GM23338 (cell line): ENCODE measurements around the gene HJV. TPM values are rescaled to one million over a fixed set of nuclear protein-coding genes. Genes with fewer than 3 reads are reported as not detected.

ENCODE experiments used
- ATAC-seq: fragments of 200-7000 bp; cut with Tn5 transposase; 3 replicates; pipeline ENCODE4 v1.9.1; 2020
- DNase-seq: peaks from one replicate; pipeline ENCODE4 v3.0.0-alpha.2; 2015; ENCODE audit warnings: low spot score
- H2AFZ ChIP-seq: fragments of 200-600 bp; sonication (generic); 2 replicates; pipeline ENCODE4 v1.8.0; 2016; ENCODE audit warnings: antibody characterized with exemption, mild to moderate bottlenecking, moderate library complexity
- H3F3A ChIP-seq: fragments of 200-600 bp; sonication (generic); replicated peaks from 2 replicates; pipeline ENCODE4 v1.8.0; 2017; ENCODE audit warnings: antibody characterized with exemption, mixed run types, low read depth
- H3K27ac ChIP-seq: fragments of 200-600 bp; sonication (generic); 2 replicates; pipeline ENCODE4 v1.6.1; 2016; ENCODE audit warnings: low read depth
- H3K27me3 ChIP-seq: fragments of 200-600 bp; sonication (generic); 2 replicates; pipeline ENCODE4 v1.8.0; 2016; ENCODE audit warnings: mild to moderate bottlenecking, mixed run types, moderate library complexity; ENCODE audit not compliant: insufficient read depth
- H3K36me3 ChIP-seq: fragments of 200-600 bp; sonication (generic); 2 replicates; pipeline ENCODE4 v1.8.0; 2016; ENCODE audit warnings: mild to moderate bottlenecking; ENCODE audit not compliant: insufficient read depth
- H3K4me1 ChIP-seq: fragments of 200-600 bp; sonication (generic); 2 replicates; pipeline ENCODE4 v1.8.0; 2016; ENCODE audit warnings: mild to moderate bottlenecking, moderate library complexity; ENCODE audit not compliant: insufficient read depth
- H3K4me2 ChIP-seq: fragments of 200-600 bp; sonication (generic); 2 replicates; pipeline ENCODE4 v1.7.1; 2017; ENCODE audit warnings: mixed run types
- H3K4me3 ChIP-seq: fragments of 200-600 bp; sonication (generic); 2 replicates; pipeline ENCODE4 v1.6.1; 2016; ENCODE audit warnings: mixed run types
- H3K79me2 ChIP-seq: fragments of 200-600 bp; sonication (generic); replicated peaks from 2 replicates; pipeline ENCODE4 v1.8.0; 2017; ENCODE audit warnings: mild to moderate bottlenecking; ENCODE audit not compliant: insufficient read depth
- H3K9me2 ChIP-seq: fragments of 200-600 bp; sonication (generic); 2 replicates; pipeline ENCODE4 v1.8.0; 2017; ENCODE audit not compliant: insufficient read depth
- H4K20me1 ChIP-seq: fragments of 200-600 bp; sonication (generic); replicated peaks from 2 replicates; pipeline ENCODE4 v1.8.0; 2017; ENCODE audit warnings: mild to moderate bottlenecking; ENCODE audit not compliant: insufficient read depth
- H3K27ac Mint-ChIP-seq: 2 replicates; pipeline ENCODE4 v1.8.0; 2020; ENCODE audit warnings: inconsistent platforms, mild to moderate bottlenecking, moderate library complexity, mixed read lengths
- H3K27me3 Mint-ChIP-seq: 3 replicates; pipeline ENCODE4 v1.8.0; 2022; ENCODE audit warnings: low read depth, mild to moderate bottlenecking, moderate library complexity, mixed read lengths, inconsistent platforms; ENCODE audit not compliant: insufficient read depth, poor library complexity
- H3K36me3 Mint-ChIP-seq: 3 replicates; pipeline ENCODE4 v1.8.0; 2021; ENCODE audit warnings: low read depth, mild to moderate bottlenecking, inconsistent platforms, moderate library complexity, mixed read lengths
- H3K4me1 Mint-ChIP-seq: 3 replicates; pipeline ENCODE4 v1.8.0; 2020; ENCODE audit warnings: mild to moderate bottlenecking, inconsistent platforms, mixed read lengths
- H3K4me3 Mint-ChIP-seq: 3 replicates; pipeline ENCODE4 v1.8.0; 2021; ENCODE audit warnings: moderate library complexity, mild to moderate bottlenecking, inconsistent platforms, mixed read lengths
- H3K9me3 Mint-ChIP-seq: 3 replicates; pipeline ENCODE4 v1.8.0; 2020; ENCODE audit warnings: moderate library complexity, mild to moderate bottlenecking, inconsistent platforms, mixed read lengths
- CREB1 ChIP-seq: fragments of 250-450 bp; sonication (Bioruptor Pico); IDR thresholded peaks from 2 replicates; pipeline ENCODE4 v1.5.0; 2020; ENCODE audit warnings: low read depth, mild to moderate bottlenecking, moderate library complexity
- EZH2 ChIP-seq: fragments of 200-600 bp; sonication (generic); IDR thresholded peaks from one replicate; pipeline ENCODE4 v1.8.0; 2017; ENCODE audit warnings: antibody characterized with exemption, mild to moderate bottlenecking, low read depth; ENCODE audit not compliant: unreplicated experiment
- EZH2phosphoT487 ChIP-seq: fragments of 200-600 bp; sonication (generic); IDR thresholded peaks from one replicate; pipeline ENCODE4 v1.8.1; 2018; ENCODE audit warnings: antibody characterized with exemption; ENCODE audit not compliant: unreplicated experiment
- JUNB ChIP-seq: IDR thresholded peaks from one replicate; pipeline ENCODE4 v1.6.1; 2016; ENCODE audit warnings: antibody characterized with exemption; ENCODE audit not compliant: unreplicated experiment
- NANOG ChIP-seq: IDR thresholded peaks from 2 replicates; pipeline ENCODE4 v1.6.1; 2016; ENCODE audit warnings: antibody characterized with exemption, borderline replicate concordance
- POLR2AphosphoS5 ChIP-seq: IDR thresholded peaks from 2 replicates; pipeline ENCODE4 v1.6.1; 2016; ENCODE audit warnings: antibody characterized with exemption, low read depth
- REST ChIP-seq: IDR thresholded peaks from one replicate; pipeline ENCODE4 v1.6.1; 2018; ENCODE audit warnings: antibody characterized with exemption; ENCODE audit not compliant: unreplicated experiment
- STAT1 ChIP-seq: IDR thresholded peaks from one replicate; pipeline ENCODE4 v1.6.1; 2016; ENCODE audit warnings: antibody characterized with exemption; ENCODE audit not compliant: unreplicated experiment
- ZNF114 ChIP-seq: fragments of 250-450 bp; sonication (Bioruptor Pico); IDR thresholded peaks from 2 replicates; pipeline ENCODE4 v1.5.0; 2020; ENCODE audit warnings: mild to moderate bottlenecking, moderate library complexity
- ZNF331 ChIP-seq: fragments of 250-450 bp; sonication (Bioruptor Pico); IDR thresholded peaks from 2 replicates; pipeline ENCODE4 v1.5.0; 2020; ENCODE audit warnings: low read depth, mild to moderate bottlenecking, moderate library complexity
- polyA plus RNA-seq: library from polyadenylated mRNA; unstranded; fragments of >200 nt; fragmentation: Nextera tagmentation; extraction: Ambion mirVana; gene quantifications from 2 replicates; pipeline ENCODE4 v1.2.1, GENCODE V29; 2016
- total RNA-seq: library from RNA; depleted of rRNA; stranded (reverse); fragments of >200 nt; shearing (Covaris generic); gene quantifications from 2 replicates; pipeline ENCODE4 v1.2.3, GENCODE V29; 2014
- TF ChIP-seq, protein P1 (sequence below): fragments of 250-450 bp; sonication (Bioruptor Pico); IDR thresholded peaks from 2 replicates; pipeline ENCODE4 v1.5.0; 2020; ENCODE audit warnings: mild to moderate bottlenecking, moderate library complexity
- TF ChIP-seq, protein P2 (sequence below), 2 experiments: fragments of 200-600 bp in 1 of 2; sonication (generic) in 1 of 2; conservative IDR thresholded peaks; 2 replicates each; pipeline versions ENCODE4 v1.5.1 to v1.6.1; 2016 to 2017; ENCODE audit warnings: antibody characterized with exemption in 2 of 2, low read depth in 2 of 2, mild to moderate bottlenecking in 2 of 2, moderate library complexity in 1 of 2
- TF ChIP-seq, protein P3 (sequence below): IDR thresholded peaks from 2 replicates; pipeline ENCODE4 v1.6.1; 2016; ENCODE audit warnings: antibody characterized with exemption

The HJV gene
- total and polyA plus RNA-seq, 2 experiments from 2014 or later: 0.42 to 0.45 TPM

GRCh38 chr1:145996433-145997015, 25.0 kb downstream of the HJV start, which contains the start of gene TXNIP:
TSS of gene TXNIP (minus strand) at chr1:145996579. CDS start at chr1:145996266, 313 bp downstream.
- Histone ChIP-seq H3K27ac (peak within 1 kb of the TSS; percentile 60; the same call in 1 of the 2 replicates), H3K4me3 (peak within 1 kb of the TSS; percentile 75), H3K36me3 (no peaks in the 10 kb centered on the region; the same call in 1 of the 2 replicates), H2AFZ (peak within 1 kb of the TSS; percentile 91), H4K20me1 (no peaks in the 10 kb centered on the region), H3K4me1 (peaks cover 39% of the 10 kb centered on the region), H3K27me3 (no peaks in the 10 kb centered on the region), H3K79me2 (peaks cover 18% of the 10 kb centered on the region), H3K9me2 (no peaks in the 10 kb centered on the region), H3F3A (peaks cover 5% of the 10 kb centered on the region), H3K4me2 (peak within 1 kb of the TSS; percentile 93)
- peaks cover 51% of the 10 kb centered on the region for H3K4me1 Mint-ChIP-seq
- H3K27me3 Mint-ChIP-seq: peaks cover 9% of the 10 kb centered on the region
- ATAC-seq (peak; percentile 96), DNase-seq (peak; percentile 99)
- peaks cover 48% of the 10 kb centered on the region for H3K36me3 Mint-ChIP-seq
- H3K27ac Mint-ChIP-seq: peak within 1 kb of the TSS; percentile 89
- no peaks in the 10 kb centered on the region for H3K9me3 Mint-ChIP-seq
- peak within 1 kb of the TSS; percentile 99 for H3K4me3 Mint-ChIP-seq
- TF ChIP-seq, protein P1, sequence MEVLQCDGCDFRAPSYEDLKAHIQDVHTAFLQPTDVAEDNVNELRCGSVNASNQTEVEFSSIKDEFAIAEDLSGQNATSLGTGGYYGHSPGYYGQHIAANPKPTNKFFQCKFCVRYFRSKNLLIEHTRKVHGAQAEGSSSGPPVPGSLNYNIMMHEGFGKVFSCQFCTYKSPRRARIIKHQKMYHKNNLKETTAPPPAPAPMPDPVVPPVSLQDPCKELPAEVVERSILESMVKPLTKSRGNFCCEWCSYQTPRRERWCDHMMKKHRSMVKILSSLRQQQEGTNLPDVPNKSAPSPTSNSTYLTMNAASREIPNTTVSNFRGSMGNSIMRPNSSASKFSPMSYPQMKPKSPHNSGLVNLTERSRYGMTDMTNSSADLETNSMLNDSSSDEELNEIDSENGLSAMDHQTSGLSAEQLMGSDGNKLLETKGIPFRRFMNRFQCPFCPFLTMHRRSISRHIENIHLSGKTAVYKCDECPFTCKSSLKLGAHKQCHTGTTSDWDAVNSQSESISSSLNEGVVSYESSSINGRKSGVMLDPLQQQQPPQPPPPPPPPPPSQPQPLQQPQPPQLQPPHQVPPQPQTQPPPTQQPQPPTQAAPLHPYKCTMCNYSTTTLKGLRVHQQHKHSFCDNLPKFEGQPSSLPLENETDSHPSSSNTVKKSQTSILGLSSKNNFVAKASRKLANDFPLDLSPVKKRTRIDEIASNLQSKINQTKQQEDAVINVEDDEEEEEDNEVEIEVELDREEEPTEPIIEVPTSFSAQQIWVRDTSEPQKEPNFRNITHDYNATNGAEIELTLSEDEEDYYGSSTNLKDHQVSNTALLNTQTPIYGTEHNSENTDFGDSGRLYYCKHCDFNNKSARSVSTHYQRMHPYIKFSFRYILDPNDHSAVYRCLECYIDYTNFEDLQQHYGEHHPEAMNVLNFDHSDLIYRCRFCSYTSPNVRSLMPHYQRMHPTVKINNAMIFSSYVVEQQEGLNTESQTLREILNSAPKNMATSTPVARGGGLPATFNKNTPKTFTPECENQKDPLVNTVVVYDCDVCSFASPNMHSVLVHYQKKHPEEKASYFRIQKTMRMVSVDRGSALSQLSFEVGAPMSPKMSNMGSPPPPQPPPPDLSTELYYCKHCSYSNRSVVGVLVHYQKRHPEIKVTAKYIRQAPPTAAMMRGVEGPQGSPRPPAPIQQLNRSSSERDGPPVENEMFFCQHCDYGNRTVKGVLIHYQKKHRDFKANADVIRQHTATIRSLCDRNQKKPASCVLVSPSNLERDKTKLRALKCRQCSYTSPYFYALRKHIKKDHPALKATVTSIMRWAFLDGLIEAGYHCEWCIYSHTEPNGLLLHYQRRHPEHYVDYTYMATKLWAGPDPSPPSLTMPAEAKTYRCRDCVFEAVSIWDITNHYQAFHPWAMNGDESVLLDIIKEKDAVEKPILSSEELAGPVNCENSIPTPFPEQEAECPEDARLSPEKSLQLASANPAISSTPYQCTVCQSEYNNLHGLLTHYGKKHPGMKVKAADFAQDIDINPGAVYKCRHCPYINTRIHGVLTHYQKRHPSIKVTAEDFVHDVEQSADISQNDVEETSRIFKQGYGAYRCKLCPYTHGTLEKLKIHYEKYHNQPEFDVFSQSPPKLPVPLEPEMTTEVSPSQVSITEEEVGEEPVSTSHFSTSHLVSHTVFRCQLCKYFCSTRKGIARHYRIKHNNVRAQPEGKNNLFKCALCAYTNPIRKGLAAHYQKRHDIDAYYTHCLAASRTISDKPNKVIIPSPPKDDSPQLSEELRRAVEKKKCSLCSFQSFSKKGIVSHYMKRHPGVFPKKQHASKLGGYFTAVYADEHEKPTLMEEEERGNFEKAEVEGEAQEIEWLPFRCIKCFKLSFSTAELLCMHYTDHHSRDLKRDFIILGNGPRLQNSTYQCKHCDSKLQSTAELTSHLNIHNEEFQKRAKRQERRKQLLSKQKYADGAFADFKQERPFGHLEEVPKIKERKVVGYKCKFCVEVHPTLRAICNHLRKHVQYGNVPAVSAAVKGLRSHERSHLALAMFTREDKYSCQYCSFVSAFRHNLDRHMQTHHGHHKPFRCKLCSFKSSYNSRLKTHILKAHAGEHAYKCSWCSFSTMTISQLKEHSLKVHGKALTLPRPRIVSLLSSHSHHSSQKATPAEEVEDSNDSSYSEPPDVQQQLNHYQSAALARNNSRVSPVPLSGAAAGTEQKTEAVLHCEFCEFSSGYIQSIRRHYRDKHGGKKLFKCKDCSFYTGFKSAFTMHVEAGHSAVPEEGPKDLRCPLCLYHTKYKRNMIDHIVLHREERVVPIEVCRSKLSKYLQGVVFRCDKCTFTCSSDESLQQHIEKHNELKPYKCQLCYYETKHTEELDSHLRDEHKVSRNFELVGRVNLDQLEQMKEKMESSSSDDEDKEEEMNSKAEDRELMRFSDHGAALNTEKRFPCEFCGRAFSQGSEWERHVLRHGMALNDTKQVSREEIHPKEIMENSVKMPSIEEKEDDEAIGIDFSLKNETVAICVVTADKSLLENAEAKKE: no peak
- no peak for TF ChIP-seq ZNF114 (CRISPR knock-in tag)
- no peak for TF ChIP-seq JUNB
- TF ChIP-seq, protein P2, sequence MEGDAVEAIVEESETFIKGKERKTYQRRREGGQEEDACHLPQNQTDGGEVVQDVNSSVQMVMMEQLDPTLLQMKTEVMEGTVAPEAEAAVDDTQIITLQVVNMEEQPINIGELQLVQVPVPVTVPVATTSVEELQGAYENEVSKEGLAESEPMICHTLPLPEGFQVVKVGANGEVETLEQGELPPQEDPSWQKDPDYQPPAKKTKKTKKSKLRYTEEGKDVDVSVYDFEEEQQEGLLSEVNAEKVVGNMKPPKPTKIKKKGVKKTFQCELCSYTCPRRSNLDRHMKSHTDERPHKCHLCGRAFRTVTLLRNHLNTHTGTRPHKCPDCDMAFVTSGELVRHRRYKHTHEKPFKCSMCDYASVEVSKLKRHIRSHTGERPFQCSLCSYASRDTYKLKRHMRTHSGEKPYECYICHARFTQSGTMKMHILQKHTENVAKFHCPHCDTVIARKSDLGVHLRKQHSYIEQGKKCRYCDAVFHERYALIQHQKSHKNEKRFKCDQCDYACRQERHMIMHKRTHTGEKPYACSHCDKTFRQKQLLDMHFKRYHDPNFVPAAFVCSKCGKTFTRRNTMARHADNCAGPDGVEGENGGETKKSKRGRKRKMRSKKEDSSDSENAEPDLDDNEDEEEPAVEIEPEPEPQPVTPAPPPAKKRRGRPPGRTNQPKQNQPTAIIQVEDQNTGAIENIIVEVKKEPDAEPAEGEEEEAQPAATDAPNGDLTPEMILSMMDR (conservative IDR thresholded peaks at IDR 0.05; ENCODE audit: low read depth in 2 of 2): no peak
- 0 out of 2 replicates have a peak, but pooled peaks have one; percentile 14 for TF ChIP-seq NANOG
- TF ChIP-seq, protein P3, sequence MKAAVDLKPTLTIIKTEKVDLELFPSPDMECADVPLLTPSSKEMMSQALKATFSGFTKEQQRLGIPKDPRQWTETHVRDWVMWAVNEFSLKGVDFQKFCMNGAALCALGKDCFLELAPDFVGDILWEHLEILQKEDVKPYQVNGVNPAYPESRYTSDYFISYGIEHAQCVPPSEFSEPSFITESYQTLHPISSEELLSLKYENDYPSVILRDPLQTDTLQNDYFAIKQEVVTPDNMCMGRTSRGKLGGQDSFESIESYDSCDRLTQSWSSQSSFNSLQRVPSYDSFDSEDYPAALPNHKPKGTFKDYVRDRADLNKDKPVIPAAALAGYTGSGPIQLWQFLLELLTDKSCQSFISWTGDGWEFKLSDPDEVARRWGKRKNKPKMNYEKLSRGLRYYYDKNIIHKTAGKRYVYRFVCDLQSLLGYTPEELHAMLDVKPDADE: peak; percentile 56; the same call in 1 of the 2 replicates
- no peak for TF ChIP-seq ZNF331 (CRISPR knock-in tag)
- TF ChIP-seq STAT1: no peak
- no peak for TF ChIP-seq REST
- no peak for TF ChIP-seq EZH2phosphoT487
- no peak for TF ChIP-seq EZH2
- peak; percentile 96 for TF ChIP-seq POLR2AphosphoS5
- TF ChIP-seq CREB1 (CRISPR knock-in tag): peak; percentile 55; the same call in 1 of the 2 replicates
